K562 (cell line): ENCODE results near the gene CHRM1. TPM values are rescaled to one million over a fixed set of nuclear protein-coding genes. Genes with fewer than 3 reads are reported as not detected.
A peak's percentile ranks its signal among the peaks of the same experiment; 100 is the strongest.

Source experiments
- ATAC-seq: fragments of 200-7000 bp; cut with Tn5 transposase; 3 replicates; pipeline ENCODE4 v1.9.1; 2020; ENCODE audit warnings: moderate library complexity
- BruUV-seq: library from RNA; stranded (reverse); fragments of 400-500 nt; replicated peaks from 2 replicates; lab custom pipeline; 2021; lab: Mats Ljungman, UMichigan
- CTCF ChIA-PET: fragments of 300-600 bp; formaldehyde crosslinking; extraction: SDS; loops from one replicate; lab custom pipeline; 2021; ENCODE audit warnings: low intra/inter-chr PET ratio; lab: Yijun Ruan, JAX
- POLR2A ChIA-PET: fragments of 300-600, 350-650 bp; sonication (Branson Sonifier 250); formaldehyde crosslinking; extraction: SDS; loops from one replicate; lab custom pipeline; 2021; ENCODE audit warnings: antibody characterized with exemption, inconsistent platforms; lab: Yijun Ruan, JAX
- DNase-seq, 4 experiments: peaks; one replicate each; pipeline versions ENCODE4 v3.0.0 to v3.0.0-alpha.2; 2011 to 2018; ENCODE audit warnings: low spot score in 3 of 4, mixed read lengths in 3 of 4; ENCODE audit errors: extremely low read depth in 1 of 4
- FAIRE-seq: peaks from 2 replicates; lab custom pipeline; 2011; peaks lifted over from hg19 to GRCh38; lab: Jason Lieb, UNC
- H2AFZ ChIP-seq: 2 replicates; pipeline ENCODE4 v1.6.0; 2011; ENCODE audit warnings: low read depth, low read length, control low read depth, inconsistent platforms
- H3K27ac ChIP-seq: fragments of 200-600 bp; 3 replicates; pipeline ENCODE4 v1.8.0; 2011; ENCODE audit warnings: low read depth, mild to moderate bottlenecking, control low read depth, inconsistent platforms, low read length, moderate library complexity, mixed read lengths; ENCODE audit errors: extremely low read depth
- H3K27me3 ChIP-seq, 2 experiments: fragments of 300-600 bp in 1 of 2; 2 replicates in 1 of 2; 3 replicates in 1 of 2; pipeline versions ENCODE4 v1.6.0 to v1.8.0; 2011; ENCODE audit warnings: inconsistent platforms in 2 of 2, low read length in 2 of 2, mild to moderate bottlenecking in 1 of 2, mixed read lengths in 1 of 2, moderate library complexity in 1 of 2; ENCODE audit not compliant: control insufficient read depth in 2 of 2, insufficient read depth in 2 of 2
- H3K36me3 ChIP-seq: fragments of 300-600 bp; 3 replicates; pipeline ENCODE4 v1.8.0; 2011; ENCODE audit warnings: mild to moderate bottlenecking, low read length, inconsistent platforms; ENCODE audit not compliant: control insufficient read depth, insufficient read depth
- H3K4me1 ChIP-seq, 2 experiments: fragments of 200-600 bp in 1 of 2; replicated peaks in 1 of 2; 2 replicates in 1 of 2; 3 replicates in 1 of 2; pipeline versions ENCODE4 v1.5.1 to v1.8.0; 2011; ENCODE audit warnings: inconsistent platforms in 2 of 2, low read length in 2 of 2, mild to moderate bottlenecking in 1 of 2, mixed read lengths in 1 of 2, moderate library complexity in 1 of 2; ENCODE audit not compliant: control insufficient read depth in 2 of 2, insufficient read depth in 2 of 2
- H3K4me2 ChIP-seq: 2 replicates; pipeline ENCODE4 v1.6.1; 2011; ENCODE audit warnings: low read length, control low read depth, inconsistent platforms, mixed read lengths; ENCODE audit not compliant: insufficient read depth
- H3K4me3 ChIP-seq: fragments of 200-600 bp; sonication (generic), shearing (Covaris generic); 2 replicates; pipeline ENCODE4 v1.5.1; 2016; ENCODE audit warnings: control low read depth, inconsistent platforms
- H3K79me2 ChIP-seq: fragments of 200-600 bp; 3 replicates; pipeline ENCODE4 v1.8.0; 2011; ENCODE audit warnings: low read length, inconsistent platforms; ENCODE audit not compliant: control insufficient read depth, insufficient read depth
- H3K9ac ChIP-seq, 2 experiments: 2 replicates each; pipeline versions ENCODE4 v1.6.0 to v1.6.1; 2011; ENCODE audit warnings: low read depth in 2 of 2, low read length in 2 of 2, control low read depth in 1 of 2, inconsistent platforms in 1 of 2, mild to moderate bottlenecking in 1 of 2, mixed read lengths in 1 of 2; ENCODE audit not compliant: insufficient read depth in 1 of 2
- H3K9me1 ChIP-seq: one replicate; pipeline ENCODE4 v1.6.0; 2011; ENCODE audit warnings: inconsistent platforms, mild to moderate bottlenecking, low read length, moderate library complexity; ENCODE audit not compliant: control insufficient read depth, insufficient read depth
- H3K9me3 ChIP-seq: replicated peaks from 2 replicates; pipeline ENCODE4 v1.5.1; 2011; ENCODE audit warnings: low read depth, low read length, inconsistent platforms; ENCODE audit not compliant: control insufficient read depth, insufficient read depth
- H4K20me1 ChIP-seq: replicated peaks from 2 replicates; pipeline ENCODE4 v1.6.1; 2011; ENCODE audit warnings: low read length, inconsistent platforms, mixed read lengths; ENCODE audit not compliant: control insufficient read depth, insufficient read depth
- CGGBP1 ChIP-seq: fragments of 250-450 bp; sonication (Bioruptor Pico); IDR thresholded peaks from 2 replicates; pipeline ENCODE4 v1.9.0; 2021; ENCODE audit warnings: mild to moderate bottlenecking
- FUS ChIP-seq: fragments of 200-400 bp; formaldehyde crosslinking; optimal IDR thresholded peaks from 2 replicates; pipeline ENCODE3; 2017; ENCODE audit warnings: low read depth, low read length
- KDM1A ChIP-seq, 2 experiments: fragments of 450-650 bp; IDR thresholded peaks; 2 replicates each; pipeline ENCODE4 v1.6.1; 2016; ENCODE audit warnings: mild to moderate bottlenecking in 2 of 2
- ZNF280B ChIP-seq: fragments of 250-450 bp; sonication (Bioruptor Pico); IDR thresholded peaks from 2 replicates; pipeline ENCODE4 v1.5.1; 2021; ENCODE audit warnings: mild to moderate bottlenecking
- WGBS: fragments of 100-300 bp; shearing (Covaris generic); methylation state at CpG from one replicate; pipeline ENCODE4 v1.1.6; 2016; ENCODE audit warnings: low coverage, mixed read lengths; ENCODE audit not compliant: insufficient coverage; ENCODE audit errors: missing lambda C conversion rate; 5-methylcytosine and 5-hydroxymethylcytosine counted together
- in situ Hi-C: fragments of 300-500 bp; cut with MboI; formaldehyde crosslinking; loops from 4 replicates; pipeline ENCODE4 v1.15.0; 2018; ENCODE audit warnings: inconsistent platforms, mixed read lengths
- intact Hi-C: fragments of 100-400 bp; cut with micrococcal nuclease; formaldehyde crosslinking; loops from 2 replicates; pipeline ENCODE4 v1.14.2; 2022
- polyA plus RNA-seq, 8 experiments: library from polyadenylated mRNA; depleted of rRNA in 4 of 8; stranded (reverse) in 5 of 8; unstranded in 3 of 8; fragments of >200 nt; fragmentation: Nextera tagmentation in 2 of 8; fragmentation: Illumina TruSeq in 1 of 8; extraction: Ambion mirVana in 2 of 8; extraction: Trizol in 1 of 8; gene quantifications; 2 replicates each; pipeline versions ENCODE4 v1.2.1 to v1.2.3, GENCODE V29; 2011 to 2014; ENCODE audit warnings: inconsistent platforms in 1 of 8, missing spikeins in 1 of 8
- total RNA-seq, 7 experiments: library from RNA; depleted of rRNA in 6 of 7; stranded (reverse); fragments of >200 nt in 6 of 7; fragmentation: Illumina TruSeq in 2 of 7; extraction: Trizol in 2 of 7; gene quantifications; 2 replicates each; pipeline versions ENCODE4 v1.2.1 to v1.2.3, GENCODE V29; 2011 to 2021; ENCODE audit warnings: low replicate concordance in 1 of 7
- TF ChIP-seq, protein P1 (sequence below): sonication (generic); formaldehyde crosslinking; IDR thresholded peaks from 2 replicates; pipeline ENCODE4 v1.8.0; 2022; ENCODE audit warnings: mild to moderate bottlenecking, low read depth, missing genetic modification reagents
- TF ChIP-seq, protein P2 (sequence below), 2 experiments: fragments of 450-650 bp; IDR thresholded peaks; 2 replicates each; pipeline ENCODE4 v1.6.1; 2018; ENCODE audit warnings: mild to moderate bottlenecking in 2 of 2, low read depth in 1 of 2; ENCODE audit not compliant: partially characterized antibody in 2 of 2

Gene CHRM1
- total and polyA plus RNA-seq, 9 of the 15 experiments (the other 6 are each of a cell fraction or from before 2014, with no cell fraction given) = not detected

GRCh38 chr11:62889484-62890437 is 31.4 kb downstream of the CHRM1 start (continued):
- TF ChIP-seq ZNF280B (CRISPR knock-in tag) (peak; percentile 9; the same call in 1 of the 2 replicates), KDM1A (IDR thresholded peaks at IDR 0.05) (peak; percentile 90 to 93), FUS (no peak)
- TF ChIP-seq, protein P1, sequence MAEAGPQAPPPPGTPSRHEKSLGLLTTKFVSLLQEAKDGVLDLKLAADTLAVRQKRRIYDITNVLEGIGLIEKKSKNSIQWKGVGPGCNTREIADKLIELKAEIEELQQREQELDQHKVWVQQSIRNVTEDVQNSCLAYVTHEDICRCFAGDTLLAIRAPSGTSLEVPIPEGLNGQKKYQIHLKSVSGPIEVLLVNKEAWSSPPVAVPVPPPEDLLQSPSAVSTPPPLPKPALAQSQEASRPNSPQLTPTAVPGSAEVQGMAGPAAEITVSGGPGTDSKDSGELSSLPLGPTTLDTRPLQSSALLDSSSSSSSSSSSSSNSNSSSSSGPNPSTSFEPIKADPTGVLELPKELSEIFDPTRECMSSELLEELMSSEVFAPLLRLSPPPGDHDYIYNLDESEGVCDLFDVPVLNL (CRISPR knock-in tag) = no peak

GRCh38 chr11:62889126-62889483 is 32.1 kb downstream of the CHRM1 start:
- Histone ChIP-seq H4K20me1 (peaks cover 48% of the 10 kb centered on the region), H2AFZ (no peak overlapping the region), H3K36me3 (peaks cover 55% of the 10 kb centered on the region), H3K9me1 (peaks cover under 1% of the 10 kb centered on the region), H3K9me3 (no peaks in the 10 kb centered on the region), H3K4me1 (peaks cover 58 to 70% of the 10 kb centered on the region in 2 experiments), H3K4me3 (no peak overlapping the region), H3K27me3 (no peaks in the 10 kb centered on the region), H3K27ac (peak overlapping the region; percentile 30), H3K4me2 (peak overlapping the region; percentile 56), H3K9ac (peak overlapping the region in 1 of 2 experiments; percentile 75; a peak in 3 of 4 replicates), H3K79me2 (peaks cover 34% of the 10 kb centered on the region)
- DNase-seq (no peak), ATAC-seq (peak; percentile 35), FAIRE-seq (no peak)
- intact Hi-C loops (loop anchor here (10.0 kb wide), 1 partner anchor 294 kb away; the partner anchor contains the start of gene TUT1), in situ Hi-C loops (no loop called here)
- ChIA-PET POLR2A (interaction anchor here (0.6 to 13.1 kb wide), 20 partner anchors 7 to 215 kb away, joined by 3 to 180 read pairs (median 6); partner anchors contain the start of genes SLC3A2, STX5, TMEM179B and ZBTB3), CTCF (no interaction called here)
- 18% methylated on average over 2 of the region's 2 CpGs for WGBS
- no TSS peak for BruUV-seq
- TF ChIP-seq CGGBP1 (CRISPR knock-in tag) = peak; percentile 40; the same call in 1 of the 2 replicates
- TF ChIP-seq, protein P2, sequence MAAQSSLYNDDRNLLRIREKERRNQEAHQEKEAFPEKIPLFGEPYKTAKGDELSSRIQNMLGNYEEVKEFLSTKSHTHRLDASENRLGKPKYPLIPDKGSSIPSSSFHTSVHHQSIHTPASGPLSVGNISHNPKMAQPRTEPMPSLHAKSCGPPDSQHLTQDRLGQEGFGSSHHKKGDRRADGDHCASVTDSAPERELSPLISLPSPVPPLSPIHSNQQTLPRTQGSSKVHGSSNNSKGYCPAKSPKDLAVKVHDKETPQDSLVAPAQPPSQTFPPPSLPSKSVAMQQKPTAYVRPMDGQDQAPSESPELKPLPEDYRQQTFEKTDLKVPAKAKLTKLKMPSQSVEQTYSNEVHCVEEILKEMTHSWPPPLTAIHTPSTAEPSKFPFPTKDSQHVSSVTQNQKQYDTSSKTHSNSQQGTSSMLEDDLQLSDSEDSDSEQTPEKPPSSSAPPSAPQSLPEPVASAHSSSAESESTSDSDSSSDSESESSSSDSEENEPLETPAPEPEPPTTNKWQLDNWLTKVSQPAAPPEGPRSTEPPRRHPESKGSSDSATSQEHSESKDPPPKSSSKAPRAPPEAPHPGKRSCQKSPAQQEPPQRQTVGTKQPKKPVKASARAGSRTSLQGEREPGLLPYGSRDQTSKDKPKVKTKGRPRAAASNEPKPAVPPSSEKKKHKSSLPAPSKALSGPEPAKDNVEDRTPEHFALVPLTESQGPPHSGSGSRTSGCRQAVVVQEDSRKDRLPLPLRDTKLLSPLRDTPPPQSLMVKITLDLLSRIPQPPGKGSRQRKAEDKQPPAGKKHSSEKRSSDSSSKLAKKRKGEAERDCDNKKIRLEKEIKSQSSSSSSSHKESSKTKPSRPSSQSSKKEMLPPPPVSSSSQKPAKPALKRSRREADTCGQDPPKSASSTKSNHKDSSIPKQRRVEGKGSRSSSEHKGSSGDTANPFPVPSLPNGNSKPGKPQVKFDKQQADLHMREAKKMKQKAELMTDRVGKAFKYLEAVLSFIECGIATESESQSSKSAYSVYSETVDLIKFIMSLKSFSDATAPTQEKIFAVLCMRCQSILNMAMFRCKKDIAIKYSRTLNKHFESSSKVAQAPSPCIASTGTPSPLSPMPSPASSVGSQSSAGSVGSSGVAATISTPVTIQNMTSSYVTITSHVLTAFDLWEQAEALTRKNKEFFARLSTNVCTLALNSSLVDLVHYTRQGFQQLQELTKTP (IDR thresholded peaks at IDR 0.05; ENCODE audit: low read depth in 1 of 2, partially characterized antibody in 2 of 2) = peak in 1 of 2 experiments; percentile 46
